ENCODE data around the gene BCAS4.
"Not testable (repeated sequence)": the region's sequence is repeated elsewhere in the genome, so short reads cannot be mapped to it uniquely, and the experiment has no call there.

Gene BCAS4

DNA sequence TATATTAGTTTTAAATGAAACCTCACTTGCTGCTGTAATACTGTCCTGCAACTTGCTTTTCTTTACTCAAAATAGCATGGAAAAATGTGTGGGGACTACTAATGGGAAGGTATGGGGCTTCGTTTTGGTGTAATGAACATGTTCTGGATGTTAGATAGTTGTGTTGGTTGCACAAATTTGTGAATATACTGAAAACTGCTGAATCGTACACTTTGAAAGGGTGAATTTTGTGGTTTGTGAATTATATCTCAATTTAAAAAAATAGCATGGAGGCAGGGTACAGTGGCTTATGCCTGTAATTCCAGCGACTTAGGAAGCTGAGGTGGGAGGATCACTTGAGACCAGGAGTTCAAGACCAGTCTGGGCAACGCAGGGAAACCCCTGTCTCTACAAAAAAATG, 2.3 kb downstream of the BCAS4 start:
- in situ Hi-C loops (cut with HindIII; ENCODE audit: low sequenced_read_pairs) = no loop called here

DNA sequence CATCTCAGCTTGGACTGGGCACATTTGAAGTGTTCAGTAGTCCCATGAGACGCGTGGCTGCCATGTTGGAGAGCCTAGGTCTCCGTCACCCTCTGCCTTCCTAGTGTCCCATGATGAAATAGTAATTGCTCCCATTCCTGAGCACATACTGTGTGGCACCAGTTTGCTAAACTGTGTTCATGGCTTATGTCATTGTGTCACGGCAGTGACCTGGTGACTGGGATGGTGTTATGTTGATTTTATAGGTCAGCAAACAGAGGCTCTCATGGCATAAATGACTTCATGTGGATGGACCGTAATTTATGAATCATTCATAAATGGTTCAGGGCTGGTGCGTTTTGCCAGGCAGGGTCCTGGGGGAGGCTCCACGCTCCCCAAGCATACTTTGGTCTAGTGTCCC, 3.8 kb downstream of the BCAS4 start:
- in situ Hi-C loops (cut with HindIII; ENCODE audit: low sequenced_read_pairs) = no loop called here

DNA sequence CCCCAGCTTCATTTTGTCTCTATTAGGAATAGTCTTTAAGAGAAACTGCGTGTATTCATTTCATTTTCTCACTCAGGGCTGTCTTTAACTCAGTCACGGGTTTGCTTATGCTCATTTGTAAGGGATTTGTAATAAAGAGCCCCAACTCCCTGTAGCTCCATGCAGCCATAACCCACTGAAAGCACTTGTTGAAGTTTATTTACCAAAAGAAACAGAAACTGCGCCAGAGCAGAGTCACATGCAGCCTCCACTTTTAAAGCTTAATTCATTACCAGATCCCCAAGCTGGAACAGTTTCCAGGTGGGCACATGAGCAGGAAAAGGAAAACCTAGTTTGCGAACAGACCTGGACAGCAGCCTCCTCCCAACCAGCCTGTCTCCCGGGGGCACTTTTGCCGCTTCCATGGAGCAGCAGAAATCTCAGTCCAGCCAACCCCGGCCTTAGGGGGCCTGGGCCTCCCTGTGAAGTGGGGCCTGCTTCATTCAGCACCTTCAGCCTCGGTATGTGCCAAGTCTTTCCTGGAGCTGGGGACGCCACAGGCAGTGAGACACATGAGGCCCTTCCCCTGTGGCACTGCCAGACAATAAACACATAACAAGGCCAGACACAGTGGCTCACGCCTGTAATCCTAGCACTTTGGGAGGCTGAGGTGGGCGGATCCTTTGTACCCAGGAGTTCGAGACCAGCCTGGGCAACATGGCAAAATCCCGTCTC, 4.5 kb downstream of the BCAS4 start:
- in situ Hi-C loops (cut with HindIII; ENCODE audit: low sequenced_read_pairs) = no loop called here

DNA sequence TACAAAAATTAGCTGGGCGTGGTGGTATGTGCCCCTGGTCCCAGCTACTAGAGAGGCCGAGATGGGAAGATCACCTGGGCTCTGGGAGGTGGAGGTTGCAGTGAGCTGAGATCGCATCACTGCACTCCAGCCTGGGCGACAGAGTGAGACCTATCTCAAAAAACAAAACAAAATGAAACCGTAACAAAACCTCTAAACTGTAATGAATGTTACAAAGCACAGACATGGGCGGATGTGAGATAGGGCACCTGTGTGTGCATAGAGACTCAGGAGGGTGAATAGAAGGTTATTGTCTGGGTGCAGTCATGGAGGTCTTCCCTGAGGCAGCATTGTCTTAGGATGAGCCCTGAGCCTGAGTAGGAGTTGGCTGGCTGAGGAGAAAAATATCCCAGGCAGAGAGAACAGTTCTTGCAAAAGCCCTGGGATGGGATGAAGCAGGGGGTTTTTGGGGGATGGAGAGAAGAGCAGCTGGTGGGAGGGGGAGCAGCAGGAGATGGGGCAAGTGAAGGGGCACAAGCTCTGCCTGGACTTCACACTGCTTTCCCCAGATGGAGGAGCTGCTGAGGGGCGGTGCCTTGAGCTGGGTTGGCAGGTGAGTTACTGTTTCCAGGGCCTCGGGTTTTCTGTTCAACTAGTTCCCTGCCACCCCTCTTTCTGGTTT, 5.2 kb downstream of the BCAS4 start:
- in situ Hi-C loops (cut with HindIII; ENCODE audit: low sequenced_read_pairs) = no loop called here

DNA sequence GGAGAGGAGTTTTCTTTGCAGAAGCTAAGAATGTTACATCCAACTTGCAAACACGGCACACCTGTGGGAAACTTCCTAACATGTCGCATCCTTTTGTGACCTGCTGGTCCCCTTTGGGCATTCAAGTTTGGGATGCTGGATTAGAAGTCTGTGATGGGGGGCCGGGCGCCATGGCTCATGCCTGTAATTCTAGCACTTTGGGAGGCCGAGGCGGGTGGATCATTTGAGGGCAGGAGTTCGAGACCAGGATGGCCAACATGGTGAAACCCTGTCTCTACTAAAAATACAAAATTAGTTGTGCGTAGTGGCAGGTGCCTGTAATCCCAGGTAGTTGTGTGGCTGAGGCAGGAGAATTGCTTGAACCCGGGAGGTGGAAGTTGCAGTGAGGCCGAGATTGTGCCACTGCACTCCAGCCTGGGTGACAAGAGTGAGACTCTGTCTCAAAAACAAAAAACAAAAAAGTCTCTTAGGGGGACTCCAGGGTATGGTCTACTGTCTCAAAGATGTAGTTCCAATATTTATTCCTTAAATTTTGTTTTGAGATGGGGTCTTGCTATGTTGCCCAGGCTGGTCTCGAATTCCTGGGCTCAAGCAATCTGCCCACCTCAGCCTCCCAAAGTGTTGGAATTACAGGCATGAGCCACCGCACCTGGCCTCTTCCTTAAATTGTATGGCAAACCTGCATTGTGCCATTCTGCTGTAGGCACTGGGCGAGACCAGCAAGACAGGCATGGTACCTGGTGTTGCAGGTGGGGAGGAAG, 6.3 kb downstream of the BCAS4 start:
- in situ Hi-C loops (cut with HindIII; ENCODE audit: low sequenced_read_pairs) = not testable (repeated sequence)

DNA sequence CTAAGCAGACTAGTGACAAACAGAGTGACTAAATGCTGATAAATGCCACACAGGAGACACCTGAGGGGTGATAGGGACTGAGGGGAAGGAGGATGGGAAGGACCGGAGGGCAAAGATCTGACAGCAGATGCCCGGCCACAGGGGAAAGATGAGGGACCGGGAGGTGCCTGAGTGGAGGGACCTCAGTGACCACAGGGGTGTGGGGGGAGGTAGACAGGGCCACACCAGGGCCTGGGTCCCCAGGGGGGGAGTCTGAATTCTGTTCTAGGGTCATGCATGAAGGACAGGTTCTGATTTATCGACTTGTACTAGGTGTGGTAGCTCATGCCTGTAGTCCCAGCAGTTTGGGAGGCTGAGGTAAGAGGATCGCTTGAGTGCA, 6.9 kb downstream of the BCAS4 start:
- in situ Hi-C loops (cut with HindIII; ENCODE audit: low sequenced_read_pairs) = no loop called here

DNA sequence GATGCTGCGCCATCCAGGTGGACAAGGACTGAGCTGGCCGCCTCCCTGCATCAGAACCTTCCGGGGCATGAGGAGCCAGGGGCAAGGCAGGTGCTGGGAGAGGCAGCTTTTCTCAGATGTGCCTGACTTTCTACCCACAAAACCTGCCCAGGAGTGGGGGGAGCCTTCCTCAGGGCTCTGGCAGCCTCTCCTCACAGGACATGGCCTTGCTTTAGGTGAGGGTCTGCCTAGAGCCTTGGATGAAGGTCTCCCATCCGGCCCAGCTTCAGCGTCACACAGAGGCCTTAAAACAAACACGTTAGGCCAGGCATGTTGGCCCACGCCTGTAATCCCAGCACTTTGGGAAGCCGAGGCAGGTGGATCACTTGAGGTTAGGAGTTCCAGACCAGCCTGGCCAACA, 7.4 kb downstream of the BCAS4 start:
- in situ Hi-C loops (cut with HindIII; ENCODE audit: low sequenced_read_pairs) = no loop called here

DNA sequence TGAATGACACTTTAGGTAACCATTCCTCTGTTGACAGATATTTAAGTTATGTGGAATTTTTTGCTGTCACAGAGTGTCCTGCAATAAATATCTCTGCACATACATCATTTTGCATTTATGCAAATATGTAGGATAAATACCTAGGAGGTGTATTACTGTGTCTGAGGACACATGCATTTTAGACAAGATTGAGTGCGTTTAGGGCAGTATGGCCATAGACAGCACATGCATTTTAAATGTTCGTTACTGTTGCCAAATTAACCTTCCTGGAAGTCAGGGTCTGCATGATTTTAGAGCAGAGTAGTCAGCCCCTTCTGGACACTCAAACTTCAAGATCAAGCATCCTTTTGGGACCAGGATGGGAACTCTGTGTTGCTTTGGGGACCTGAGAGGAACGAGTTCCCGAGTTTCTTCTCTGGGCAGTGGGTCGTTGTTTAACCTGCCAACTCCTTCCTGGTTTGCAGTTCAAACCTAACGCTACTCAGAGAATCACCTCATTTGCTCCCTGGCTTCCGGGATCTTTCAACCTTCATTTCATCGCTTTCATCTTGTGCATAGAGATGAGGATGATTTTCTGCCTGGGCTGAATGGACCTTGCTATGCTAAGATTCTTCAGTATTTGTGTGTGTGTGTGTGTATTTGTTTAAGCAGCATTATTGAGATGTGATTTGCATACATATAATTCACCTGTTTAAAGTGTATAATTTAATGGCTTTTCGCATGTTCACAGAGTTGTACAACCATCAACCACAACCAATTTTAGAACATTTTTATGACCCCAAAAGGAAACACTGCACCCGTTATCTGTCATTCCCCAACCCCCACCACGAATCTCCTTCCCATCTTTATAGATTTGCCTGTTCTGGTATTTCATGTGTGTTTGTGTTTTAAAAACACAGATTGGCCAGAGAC, 9.8 kb downstream of the BCAS4 start:
- in situ Hi-C loops (cut with HindIII; ENCODE audit: low sequenced_read_pairs) = no loop called here

DNA sequence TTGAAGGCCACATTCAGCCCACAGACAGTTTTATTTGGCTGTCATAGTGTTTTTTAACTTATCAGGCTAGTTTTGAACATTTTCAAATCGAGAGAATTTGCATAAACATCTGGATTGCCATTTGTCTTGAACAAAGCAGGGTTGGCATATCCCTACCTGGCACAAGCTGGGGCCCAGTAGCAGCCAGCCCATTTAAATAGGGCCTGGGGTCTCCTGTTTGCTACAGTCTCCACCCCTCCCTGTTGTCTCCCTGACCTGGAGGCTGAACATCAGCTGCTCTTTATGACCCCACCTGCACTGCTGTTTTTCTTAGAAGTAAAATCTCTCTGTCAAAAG, 10.5 kb downstream of the BCAS4 start:
- in situ Hi-C loops (cut with HindIII; ENCODE audit: low sequenced_read_pairs) = no loop called here

DNA sequence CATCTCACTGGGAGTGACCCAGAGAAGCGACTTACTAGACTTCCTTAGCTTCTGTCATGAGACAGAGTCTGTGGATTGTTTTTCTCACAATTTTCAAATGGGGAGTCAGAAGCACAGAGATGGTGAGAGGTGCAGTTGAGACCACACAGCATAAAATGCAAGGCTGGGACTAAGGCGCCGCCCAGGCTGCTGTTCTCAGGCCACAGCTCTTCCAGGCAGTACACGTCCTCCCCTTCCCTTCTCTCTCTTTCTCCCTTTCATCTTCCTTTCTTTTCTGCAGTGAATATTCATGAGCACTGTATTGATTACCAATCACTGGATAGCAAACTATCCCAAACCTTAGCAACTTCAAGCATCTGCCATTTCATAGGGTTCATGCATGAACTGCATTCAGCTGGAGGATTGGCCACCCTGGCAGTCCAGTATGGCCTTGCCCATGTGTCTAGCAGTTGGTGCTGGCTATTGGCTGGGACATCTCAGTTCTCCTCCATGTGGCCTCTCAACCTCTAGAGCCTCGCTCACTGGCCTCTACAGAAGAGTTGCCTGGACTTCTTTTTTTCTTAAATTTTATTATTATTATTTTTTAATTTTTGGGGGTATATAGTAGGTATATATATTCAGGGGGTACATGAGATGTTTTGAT, 11.4 kb downstream of the BCAS4 start:
- in situ Hi-C loops (cut with HindIII; ENCODE audit: low sequenced_read_pairs) = no loop called here

DNA sequence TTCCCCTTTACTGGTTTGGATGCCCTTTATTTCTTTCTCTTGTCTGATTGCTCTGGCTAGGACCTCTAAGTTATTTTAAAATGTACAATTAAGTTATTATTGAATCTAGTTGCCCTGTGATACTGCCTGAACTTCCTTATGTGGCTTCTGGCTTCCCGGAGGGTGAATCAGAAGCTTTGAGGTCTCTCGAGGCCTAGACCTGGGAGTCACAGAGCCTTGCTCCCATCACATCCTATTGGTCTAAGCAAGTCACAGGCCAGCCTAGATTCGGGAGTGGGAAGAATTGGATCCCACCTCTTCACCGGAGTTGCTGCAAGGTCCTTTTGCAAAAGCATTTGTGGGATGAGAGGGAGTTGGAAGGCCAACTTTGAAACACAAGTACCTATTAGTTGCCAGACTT, 15.2 kb downstream of the BCAS4 start:
- in situ Hi-C loops (cut with HindIII; ENCODE audit: low sequenced_read_pairs) = no loop called here

DNA sequence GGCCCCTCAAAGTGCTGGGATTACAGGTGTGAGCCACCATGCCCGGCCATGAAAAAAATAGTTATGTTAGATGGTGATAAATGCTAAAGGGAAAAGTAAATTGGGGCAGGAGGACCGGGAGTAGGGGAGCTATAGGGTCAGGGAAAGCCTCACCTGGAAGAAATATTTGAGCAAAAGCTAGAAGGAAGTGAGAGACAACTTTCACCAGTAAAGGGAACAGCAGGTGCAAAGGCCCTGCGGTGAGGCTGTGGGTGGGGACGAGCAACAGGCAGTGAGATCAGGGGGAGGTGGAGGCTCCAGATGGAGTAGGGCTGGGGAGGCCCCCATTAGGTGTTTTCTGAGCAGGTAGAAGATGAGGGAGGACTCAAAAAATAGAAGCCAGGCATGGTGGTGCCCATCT, 16.0 kb downstream of the BCAS4 start:
- in situ Hi-C loops (cut with HindIII; ENCODE audit: low sequenced_read_pairs) = no loop called here

DNA sequence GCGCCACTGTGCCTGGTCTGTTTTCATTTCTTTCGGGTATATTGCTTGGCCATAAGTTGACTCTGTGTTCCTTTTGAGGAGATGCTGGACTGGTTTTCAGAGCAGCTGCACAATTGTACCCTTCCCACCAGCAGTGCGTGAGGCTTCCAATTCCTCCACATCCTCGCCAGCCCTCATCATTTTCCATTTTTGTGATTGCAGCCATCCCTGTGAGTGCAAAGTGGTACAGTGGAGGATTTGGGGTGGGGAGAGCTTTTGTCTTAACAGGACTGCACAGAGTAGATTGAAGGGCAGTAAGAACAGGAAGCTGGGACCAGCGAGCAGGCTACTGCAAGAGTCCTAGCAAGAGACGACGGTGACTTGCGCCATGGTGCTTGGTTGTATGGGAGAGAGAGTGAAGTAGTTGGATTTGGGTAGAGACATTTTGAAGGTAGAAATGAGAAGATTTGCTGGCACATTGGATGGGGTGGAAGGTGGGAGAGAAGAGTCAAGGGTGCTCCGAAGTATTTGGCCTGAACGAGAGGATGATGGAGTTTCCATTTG, 18.3 kb downstream of the BCAS4 start:
- in situ Hi-C loops (cut with HindIII; ENCODE audit: low sequenced_read_pairs) = no loop called here

DNA sequence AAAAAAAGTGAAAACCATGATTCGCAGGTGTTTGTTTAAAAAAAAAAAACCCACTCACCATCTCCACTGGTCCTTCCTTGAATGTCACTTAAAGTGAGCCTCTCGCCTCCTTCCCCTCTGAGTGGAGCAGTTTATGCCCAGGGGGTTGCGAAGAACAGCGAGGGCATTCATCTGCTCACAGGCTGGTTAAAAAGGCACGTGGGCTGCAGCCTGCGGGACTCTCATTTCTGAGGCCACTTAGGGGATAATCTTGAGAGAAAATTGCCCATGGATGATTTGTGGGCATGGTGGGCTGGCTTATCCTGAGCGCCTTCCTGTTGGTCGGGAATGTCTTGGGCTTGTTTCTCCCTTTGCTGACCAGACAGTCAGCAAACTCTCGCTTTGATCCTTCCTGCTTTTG, 18.9 kb downstream of the BCAS4 start:
- in situ Hi-C loops (cut with HindIII; ENCODE audit: low sequenced_read_pairs) = no loop called here

DNA sequence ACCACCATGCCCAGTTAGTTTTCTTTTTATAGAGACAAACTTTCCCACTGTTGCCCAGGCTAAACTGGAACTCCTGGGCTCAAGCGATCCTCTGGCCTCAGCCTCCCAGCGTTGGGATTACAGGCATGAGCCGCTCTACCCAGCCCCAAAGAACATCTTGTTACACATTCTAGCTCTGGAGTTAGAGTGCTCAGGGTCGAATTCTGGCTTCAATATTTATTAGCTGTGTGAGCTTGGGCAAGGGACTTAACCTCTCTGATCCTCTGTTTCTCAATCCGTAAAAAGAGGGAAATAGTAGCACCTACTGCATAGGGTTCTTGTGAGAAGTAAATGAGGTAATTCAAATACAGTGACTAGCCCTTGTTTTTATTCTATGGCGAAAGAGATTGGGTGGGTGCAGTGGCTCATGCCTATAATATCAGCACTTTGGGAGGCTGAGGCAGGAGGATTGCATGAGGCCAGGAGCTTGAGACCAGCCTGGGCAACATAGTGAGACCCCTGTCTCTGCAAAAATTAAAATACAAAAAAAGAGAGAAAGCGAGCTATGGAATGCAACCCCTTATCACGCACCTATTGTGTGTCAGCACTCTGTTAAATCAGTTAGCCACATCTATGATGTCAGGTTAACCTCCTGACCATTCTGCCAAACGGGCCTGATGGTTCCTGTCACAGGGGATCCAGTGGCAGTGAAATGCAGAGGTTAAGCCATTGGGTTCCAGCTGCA, 19.7 kb downstream of the BCAS4 start:
- in situ Hi-C loops (cut with HindIII; ENCODE audit: low sequenced_read_pairs) = no loop called here

DNA sequence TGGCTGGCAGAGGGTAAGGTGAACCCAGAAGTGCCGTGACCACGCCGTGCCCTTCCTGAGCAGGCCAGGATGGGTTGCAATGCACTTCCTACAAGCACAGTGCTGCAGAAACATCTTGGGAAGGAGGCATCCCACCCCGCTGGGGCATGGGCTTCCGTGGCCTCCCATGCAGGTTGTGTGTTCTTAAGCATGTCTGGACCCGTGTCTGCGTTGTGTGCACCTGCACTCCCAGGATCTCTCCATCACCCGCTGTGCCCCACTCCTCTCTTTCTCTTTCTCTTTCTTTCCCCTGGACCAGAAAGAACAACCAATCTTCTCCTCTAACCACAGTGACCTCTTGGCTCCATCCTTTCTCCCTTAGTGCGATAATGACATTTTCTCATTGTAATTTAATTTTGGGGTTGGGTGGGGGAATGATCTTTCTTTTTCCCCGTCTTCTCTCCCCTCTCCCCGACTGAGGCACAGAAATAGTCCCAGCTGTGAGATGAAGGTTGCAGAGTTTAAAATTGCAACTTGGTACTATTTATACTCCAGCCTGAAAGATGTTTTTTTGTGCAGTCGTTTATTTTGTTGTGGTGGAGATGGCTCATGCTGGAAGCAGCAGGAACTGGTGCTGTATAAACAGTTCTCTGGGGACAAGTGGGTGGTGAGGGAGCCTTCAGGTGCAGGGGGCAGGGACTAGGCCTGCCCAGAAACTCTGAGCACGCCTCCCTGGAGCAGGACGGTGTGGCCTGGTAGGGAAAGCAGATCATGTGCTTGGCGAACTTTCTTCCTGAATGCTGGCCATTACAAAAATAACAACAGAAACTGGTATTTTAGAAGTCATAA, 20.5 kb downstream of the BCAS4 start:
- in situ Hi-C loops (cut with HindIII; ENCODE audit: low sequenced_read_pairs) = no loop called here

DNA sequence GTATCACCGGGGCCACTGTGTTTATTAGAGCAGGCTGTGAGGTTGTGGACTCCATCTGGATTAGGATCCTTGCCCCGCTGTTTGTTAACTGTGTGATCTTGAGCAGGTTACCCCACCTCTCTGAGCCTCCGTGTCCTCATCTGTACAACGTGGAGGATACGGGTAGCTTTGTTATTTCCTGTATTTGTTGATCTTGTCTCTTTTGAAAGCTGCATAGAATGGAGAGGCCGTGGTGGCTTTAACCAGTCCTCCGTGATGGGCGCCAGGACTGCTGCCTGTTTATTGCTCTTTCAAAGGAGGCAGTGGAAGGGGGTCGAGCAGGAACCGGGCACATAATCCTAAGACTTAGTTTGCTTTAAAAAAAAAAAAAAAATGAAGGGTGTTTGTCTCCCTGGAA, 22.9 kb downstream of the BCAS4 start:
- in situ Hi-C loops (cut with HindIII; ENCODE audit: low sequenced_read_pairs) = no loop called here

DNA sequence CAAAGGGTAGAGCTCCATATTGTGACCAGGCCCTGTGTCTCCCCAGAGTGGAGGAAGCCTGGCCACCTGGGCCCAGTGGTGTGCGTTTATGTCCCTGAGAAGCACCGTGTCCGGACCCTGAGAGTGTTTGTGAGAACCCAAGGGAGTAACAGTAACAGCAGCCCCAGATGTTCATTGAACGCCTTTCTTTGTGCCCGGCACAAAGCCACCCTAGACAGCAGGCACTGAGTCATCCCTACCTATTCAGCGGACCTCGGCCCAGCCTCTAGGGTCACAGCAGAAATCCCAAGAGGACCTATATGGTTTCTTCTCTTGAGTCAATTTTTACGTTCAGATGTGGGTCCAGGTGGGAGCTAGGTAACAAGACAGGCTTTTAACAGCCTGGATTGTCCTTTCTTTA, 24.5 kb downstream of the BCAS4 start:
- in situ Hi-C loops (cut with HindIII; ENCODE audit: low sequenced_read_pairs) = no loop called here
